Measurements from ENCODE around the gene OR5A2. TPM values are rescaled to one million over a fixed set of nuclear protein-coding genes. Genes with fewer than 3 reads are reported as not detected.

OR5A2 gene
- total RNA-seq: not detected in 2 replicates
- polyA plus RNA-seq: not detected in 2 replicates

- TF ChIP-seq CTCF (IDR thresholded peaks at IDR 0.05; ENCODE audit: low read depth, low read length): no peak
- Histone ChIP-seq H3K27me3 (no peaks in the 10 kb centered on the region), H3K27ac (no peak within 1 kb of the TSS), H3K36me3 (no peaks in the 10 kb centered on the region), H3K4me3 (no peak within 1 kb of the TSS), H3K4me1 (ENCODE audit: low read depth) (no peaks in the 10 kb centered on the region), H3K9me3 (ENCODE audit: low read depth) (no peaks in the 10 kb centered on the region)
- DNase-seq (ENCODE audit: low read depth in 1 of 2, low spot score in 1 of 2): no peak
Observed at GRCh38 chr11:59426361-59427067, at the start of gene OR5A2. OR5A2 (minus strand) TSS chr11:59426413; CDS start chr11:59422953, 3,460 bp downstream.

- TF ChIP-seq CTCF (IDR thresholded peaks at IDR 0.05; ENCODE audit: low read depth, low read length): no peak
- H3K36me3 ChIP-seq: no peaks in the 10 kb centered on the region
- H3K27ac ChIP-seq: no peak overlapping the region
- no peaks in the 10 kb centered on the region for H3K4me1 ChIP-seq (ENCODE audit: low read depth)
- H3K9me3 ChIP-seq (ENCODE audit: low read depth): no peaks in the 10 kb centered on the region
- no peak overlapping the region for H3K4me3 ChIP-seq
- H3K27me3 ChIP-seq: no peaks in the 10 kb centered on the region
- no peak for DNase-seq (ENCODE audit: low read depth in 1 of 2, low spot score in 1 of 2)
Observed at GRCh38 chr11:59475176-59475575, 49.0 kb upstream of the OR5A2 start.

- H3K9me3 ChIP-seq (ENCODE audit: low read depth): no peaks in the 10 kb centered on the region
- H3K4me1 ChIP-seq (ENCODE audit: low read depth): no peaks in the 10 kb centered on the region
- H3K27me3 ChIP-seq: no peaks in the 10 kb centered on the region
- no peak within 1 kb of the TSS for H3K27ac ChIP-seq
- no peaks in the 10 kb centered on the region for H3K36me3 ChIP-seq
- TF ChIP-seq CTCF (IDR thresholded peaks at IDR 0.05; ENCODE audit: low read depth, low read length): no peak
- H3K4me3 ChIP-seq: no peak within 1 kb of the TSS
- no peak for DNase-seq (ENCODE audit: low read depth in 1 of 2, low spot score in 1 of 2)
Observed at GRCh38 chr11:59473015-59473414, 46.8 kb upstream of the OR5A2 start, which contains the start of gene OR4D10. OR4D10 (plus strand) TSS chr11:59473315; CDS start chr11:59477430, 4,115 bp downstream.

- no peaks in the 10 kb centered on the region for H3K4me1 ChIP-seq (ENCODE audit: low read depth)
- H3K27ac ChIP-seq: no peak overlapping the region
- no peaks in the 10 kb centered on the region for H3K9me3 ChIP-seq (ENCODE audit: low read depth)
- DNase-seq (ENCODE audit: low read depth in 1 of 2, low spot score in 1 of 2): peak in 1 of 2 donors; percentile 17
- no peaks in the 10 kb centered on the region for H3K27me3 ChIP-seq
- no peaks in the 10 kb centered on the region for H3K36me3 ChIP-seq
- no peak overlapping the region for H3K4me3 ChIP-seq
- TF ChIP-seq CTCF (IDR thresholded peaks at IDR 0.05; ENCODE audit: low read depth, low read length): no peak
Observed at GRCh38 chr11:59463190-59463641, 37.0 kb upstream of the OR5A2 start.

- TF ChIP-seq CTCF (IDR thresholded peaks at IDR 0.05; ENCODE audit: low read depth, low read length): no peak
- H3K27ac ChIP-seq: no peak overlapping the region
Observed at GRCh38 chr11:59459916-59460315, 33.7 kb upstream of the OR5A2 start.

More at GRCh38 chr11:59459916-59460315, 33.7 kb upstream of the OR5A2 start:
- Histone ChIP-seq H3K9me3 (ENCODE audit: low read depth) (no peaks in the 10 kb centered on the region), H3K36me3 (no peaks in the 10 kb centered on the region), H3K4me1 (ENCODE audit: low read depth) (no peaks in the 10 kb centered on the region), H3K27me3 (no peaks in the 10 kb centered on the region), H3K4me3 (no peak overlapping the region)
- no peak for DNase-seq (ENCODE audit: low read depth in 1 of 2, low spot score in 1 of 2)
